Measurements from ENCODE around the gene PTBP1. TPM values are rescaled to one million over a fixed set of nuclear protein-coding genes. Genes with fewer than 3 reads are reported as not detected.

Gene PTBP1
- total RNA-seq, 1 experiment from 2014 or later = 680 TPM

GRCh38 chr19:795073-795611, 2.1 kb upstream of the PTBP1 start:
- peaks cover 32% of the 10 kb centered on the region for H3K4me1 Mint-ChIP-seq
- no peaks in the 10 kb centered on the region for H3K9me3 Mint-ChIP-seq
- CTCF ChIA-PET = interaction anchor here (0.6 kb wide), 1 partner anchor 68 kb away, joined by 3 read pairs; no protein-coding TSS in a partner anchor
- H3K4me3 Mint-ChIP-seq = no peak overlapping the region
- H3K36me3 Mint-ChIP-seq = peaks cover 15% of the 10 kb centered on the region
- POLR2A ChIA-PET = no interaction called here
- no peak for ATAC-seq
- H3K27ac Mint-ChIP-seq = no peak overlapping the region
- no peak for DNase-seq (ENCODE audit: low spot score)
- no peaks in the 10 kb centered on the region for H3K27me3 Mint-ChIP-seq (ENCODE audit: low read depth)
- TF ChIP-seq RORB (CRISPR knock-in tag; IDR thresholded peaks at IDR 0.05) = no peak

- Mint-ChIP-seq H3K4me3 (no peak overlapping the region), H3K27me3 (ENCODE audit: low read depth) (no peaks in the 10 kb centered on the region), H3K4me1 (peaks cover 35% of the 10 kb centered on the region), H3K36me3 (peaks cover 20% of the 10 kb centered on the region), H3K27ac (no peak overlapping the region), H3K9me3 (no peaks in the 10 kb centered on the region)
- ATAC-seq (no peak), DNase-seq (ENCODE audit: low spot score) (no peak)
- ChIA-PET CTCF (interaction anchor here (0.5 to 1.1 kb wide), 2 partner anchors 25 to 381 kb away, joined by 3 to 4 read pairs; no protein-coding TSS in a partner anchor), POLR2A (interaction anchor here (1.4 kb wide), 1 partner anchor 12 kb away, joined by 5 read pairs; no protein-coding TSS in a partner anchor)
- TF ChIP-seq ZNF425 (CRISPR knock-in tag; conservative IDR thresholded peaks at IDR 0.05) (no peak), ZNF263 (CRISPR knock-in tag; IDR thresholded peaks at IDR 0.05; ENCODE audit: low read depth) (no peak), ZNF532 (CRISPR knock-in tag; IDR thresholded peaks at IDR 0.05; ENCODE audit: borderline replicate concordance) (0 out of 2 replicates have a peak, but pooled peaks have one; percentile 68), NFYB (CRISPR knock-in tag; conservative IDR thresholded peaks at IDR 0.05; ENCODE audit: low read depth) (no peak), ZNF317 (CRISPR knock-in tag; IDR thresholded peaks at IDR 0.05; ENCODE audit: borderline replicate concordance, low read depth) (no peak)
These were observed 1.3 kb upstream of the PTBP1 start for GRCh38 chr19:795691-796581.

- ATAC-seq = peak; percentile 1
- H3K27ac Mint-ChIP-seq = peak overlapping the region; percentile 95
- no peaks in the 10 kb centered on the region for H3K27me3 Mint-ChIP-seq (ENCODE audit: low read depth)
- H3K9me3 Mint-ChIP-seq = no peaks in the 10 kb centered on the region
- H3K4me3 Mint-ChIP-seq = peak overlapping the region; percentile 87
- peaks cover 38% of the 10 kb centered on the region for H3K4me1 Mint-ChIP-seq
- POLR2A ChIA-PET = interaction anchor here (0.5 to 1.4 kb wide), 2 partner anchors 14 to 44 kb away, joined by 3 to 5 read pairs; no protein-coding TSS in a partner anchor
- TF ChIP-seq E2F5 (CRISPR knock-in tag; IDR thresholded peaks at IDR 0.05) = peak; percentile 94
- TF ChIP-seq FOXP1 (CRISPR knock-in tag; IDR thresholded peaks at IDR 0.05; ENCODE audit: borderline replicate concordance) = peak; percentile 86; the same call in 1 of the 2 replicates
- peak; percentile 63; the same call in 1 of the 2 replicates for TF ChIP-seq FOXP4 (CRISPR knock-in tag; IDR thresholded peaks at IDR 0.05)
- TF ChIP-seq EMX1 (CRISPR knock-in tag; IDR thresholded peaks at IDR 0.05) = 0 out of 2 replicates have a peak, but pooled peaks have one; percentile 22
- 0 out of 2 replicates have a peak, but pooled peaks have one; percentile 18 for TF ChIP-seq JUN (CRISPR knock-in tag; IDR thresholded peaks at IDR 0.05)
- peak; percentile 76; the same call in 1 of the 2 replicates for TF ChIP-seq E2F4 (CRISPR knock-in tag; IDR thresholded peaks at IDR 0.05; ENCODE audit: borderline replicate concordance, low read depth)
- no peak for TF ChIP-seq PRRX2 (CRISPR knock-in tag; IDR thresholded peaks at IDR 0.05)
- TF ChIP-seq MLX (CRISPR knock-in tag; IDR thresholded peaks at IDR 0.05) = no peak
- CTCF ChIA-PET = interaction anchor here (1.0 kb wide), 1 partner anchor 56 kb away, joined by 3 read pairs; no protein-coding TSS in a partner anchor
- peaks cover 27% of the 10 kb centered on the region for H3K36me3 Mint-ChIP-seq
- DNase-seq (ENCODE audit: low spot score) = peak; percentile 82
These were observed 519 bp downstream of the PTBP1 start for GRCh38 chr19:797528-798414.
